ENCODE results near the gene CCNK. TPM values are rescaled to one million over a fixed set of nuclear protein-coding genes. Genes with fewer than 3 reads are reported as not detected.

CCNK gene
- total and polyA plus RNA-seq, 2 of the 13 experiments (the other 11 are each of a cell fraction or from before 2014, with no cell fraction given), result 4.9 to 9.7 TPM

DNA sequence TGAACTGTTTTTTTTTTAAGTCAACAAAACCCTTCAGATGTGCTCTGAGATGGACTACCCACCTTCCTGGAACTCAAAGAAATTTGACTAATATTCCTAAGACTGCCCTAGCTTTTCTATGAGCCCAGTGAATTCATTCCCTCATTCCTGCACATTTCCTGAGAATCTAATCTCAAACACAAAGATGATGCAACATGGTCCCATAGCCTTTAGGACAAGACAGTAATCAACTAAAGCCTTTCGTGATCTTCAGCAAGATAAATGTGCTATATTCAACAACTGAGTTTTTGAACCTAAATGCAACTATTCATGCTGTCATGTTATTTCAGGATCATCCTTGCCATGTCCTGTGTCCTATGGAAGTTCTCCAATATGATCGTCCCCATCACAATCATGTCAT, 5.5 kb upstream of the CCNK start:
- H2AFZ ChIP-seq (ENCODE audit: low read length), result no peak overlapping the region
- BruUV-seq (replicated peaks), result no TSS peak
- no peak overlapping the region for H3K9ac ChIP-seq (ENCODE audit: insufficient read depth, low read depth, low read length)
- H3K27me3 ChIP-seq (ENCODE audit: control insufficient read depth in 1 of 2, insufficient read depth in 2 of 2, low read length in 2 of 2), result no peaks in the 10 kb centered on the region; a peak in 1 of 5 replicates
- no peaks in the 10 kb centered on the region for H3K9me3 ChIP-seq (ENCODE audit: low read length)
- ATAC-seq, result no peak
- peaks cover 18% of the 10 kb centered on the region for H4K20me1 ChIP-seq (ENCODE audit: insufficient read depth, low read length)
- peak; percentile 49 for FAIRE-seq
- H3K4me3 ChIP-seq (replicated peaks in 1 of 3; ENCODE audit: insufficient read depth in 1 of 3, low read depth in 2 of 3, low read length in 3 of 3), result no peak overlapping the region
- peaks cover 95% of the 10 kb centered on the region for H3K79me2 ChIP-seq (ENCODE audit: insufficient read depth, low read length)
- H3K36me3 ChIP-seq (replicated peaks in 1 of 2; ENCODE audit: control insufficient read depth in 1 of 2, insufficient read depth in 2 of 2, low read length in 2 of 2), result no peaks in the 10 kb centered on the region
- POLR2A ChIA-PET, result no interaction called here
- H3K27ac ChIP-seq (ENCODE audit: extremely low read length, insufficient read depth, low read length), result peak overlapping the region; percentile 31
- in situ Hi-C loops (cut with HindIII; ENCODE audit: extremely low pct_ligation_motif_present, low pct_unique_long_range_greater_than_20kb), result no loop called here
- 100% methylated on average over 2 of the region's 2 CpGs for WGBS (ENCODE audit: low lambda C conversion rate)
- no peak overlapping the region; the same call in 1 of the 2 replicates for H3K4me2 ChIP-seq (ENCODE audit: low read depth, low read length)
- intact Hi-C loops (cut with micrococcal nuclease; ENCODE audit: unreplicated experiment), result loop anchor here (5.0 kb wide), 1 partner anchor 578 kb away; no protein-coding TSS in a partner anchor
- H3K4me1 ChIP-seq (ENCODE audit: insufficient read depth, low read length), result peaks cover 36% of the 10 kb centered on the region
- TF ChIP-seq, protein P1, sequence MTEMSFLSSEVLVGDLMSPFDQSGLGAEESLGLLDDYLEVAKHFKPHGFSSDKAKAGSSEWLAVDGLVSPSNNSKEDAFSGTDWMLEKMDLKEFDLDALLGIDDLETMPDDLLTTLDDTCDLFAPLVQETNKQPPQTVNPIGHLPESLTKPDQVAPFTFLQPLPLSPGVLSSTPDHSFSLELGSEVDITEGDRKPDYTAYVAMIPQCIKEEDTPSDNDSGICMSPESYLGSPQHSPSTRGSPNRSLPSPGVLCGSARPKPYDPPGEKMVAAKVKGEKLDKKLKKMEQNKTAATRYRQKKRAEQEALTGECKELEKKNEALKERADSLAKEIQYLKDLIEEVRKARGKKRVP (CRISPR knock-in tag; IDR thresholded peaks at IDR 0.05), result peak in 1 of 2 experiments; percentile 65; a peak in 2 of 4 replicates
- TF ChIP-seq ZNF17 (CRISPR knock-in tag; IDR thresholded peaks at IDR 0.05) (no peak), CEBPB (IDR thresholded peaks at IDR 0.05; ENCODE audit: borderline replicate concordance, low read depth, low read length) (peak; percentile 40; the same call in 1 of the 2 replicates), HIVEP1 (CRISPR knock-in tag; IDR thresholded peaks at IDR 0.05) (no peak), TOPORS (CRISPR knock-in tag; IDR thresholded peaks at IDR 0.05) (no peak), CEBPG (CRISPR knock-in tag; IDR thresholded peaks at IDR 0.05) (peak; percentile 78)
- DNase-seq (ENCODE audit: low spot score), result no peak
- CTCF ChIA-PET (ENCODE audit: low intra/inter-chr PET ratio, low total read pairs), result no interaction called here

DNA sequence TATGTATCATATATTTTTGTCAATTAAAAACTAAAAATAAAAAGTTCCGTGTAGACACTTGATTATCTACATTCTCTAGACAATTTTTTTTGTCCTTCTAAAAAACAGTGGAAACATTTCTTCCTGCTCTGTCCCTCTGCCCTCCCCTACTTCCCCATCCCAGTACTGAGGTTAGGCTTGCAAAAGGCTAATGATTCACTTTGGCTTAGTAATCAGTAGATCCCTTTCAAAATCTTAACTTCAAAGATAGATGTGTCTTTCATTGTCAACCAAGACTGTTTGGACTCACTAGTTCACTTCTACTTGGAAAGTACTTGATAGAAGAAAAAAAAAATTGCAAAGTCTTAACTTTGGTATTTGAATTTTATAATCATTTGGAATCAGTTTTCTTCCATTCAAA, 4.3 kb upstream of the CCNK start:
- ChIA-PET POLR2A (no interaction called here), CTCF (ENCODE audit: low intra/inter-chr PET ratio, low total read pairs) (no interaction called here)
- ATAC-seq (no peak), FAIRE-seq (peak; percentile 71), DNase-seq (ENCODE audit: low spot score) (no peak)
- Histone ChIP-seq H3K4me3 (replicated peaks in 1 of 3; ENCODE audit: insufficient read depth in 1 of 3, low read depth in 2 of 3, low read length in 3 of 3) (no peak overlapping the region), H3K9me3 (ENCODE audit: low read length) (no peaks in the 10 kb centered on the region), H3K4me2 (ENCODE audit: low read depth, low read length) (peak overlapping the region; percentile 10; the same call in 1 of the 2 replicates), H3K4me1 (ENCODE audit: insufficient read depth, low read length) (peaks cover 36% of the 10 kb centered on the region), H3K27me3 (ENCODE audit: control insufficient read depth in 1 of 2, insufficient read depth in 2 of 2, low read length in 2 of 2) (no peaks in the 10 kb centered on the region; a peak in 1 of 5 replicates), H3K79me2 (ENCODE audit: insufficient read depth, low read length) (peaks cover 89% of the 10 kb centered on the region), H4K20me1 (ENCODE audit: insufficient read depth, low read length) (peaks cover 21% of the 10 kb centered on the region), H3K27ac (ENCODE audit: extremely low read length, insufficient read depth, low read length) (no peak overlapping the region), H3K36me3 (replicated peaks in 1 of 2; ENCODE audit: control insufficient read depth in 1 of 2, insufficient read depth in 2 of 2, low read length in 2 of 2) (no peaks in the 10 kb centered on the region), H3K9ac (ENCODE audit: insufficient read depth, low read depth, low read length) (no peak overlapping the region), H2AFZ (ENCODE audit: low read length) (no peak overlapping the region)
- in situ Hi-C loops (cut with HindIII; ENCODE audit: extremely low pct_ligation_motif_present, low pct_unique_long_range_greater_than_20kb), result no loop called here
- no TSS peak for BruUV-seq (replicated peaks)
- TF ChIP-seq ZNF484 (CRISPR knock-in tag; IDR thresholded peaks at IDR 0.05; ENCODE audit: borderline replicate concordance, low read depth) (no peak), ZBTB20 (CRISPR knock-in tag; IDR thresholded peaks at IDR 0.05; ENCODE audit: borderline replicate concordance, low read depth) (no peak), ZNF256 (CRISPR knock-in tag; conservative IDR thresholded peaks at IDR 0.05) (no peak), ZNF547 (CRISPR knock-in tag; IDR thresholded peaks at IDR 0.05) (no peak), ZNF572 (CRISPR knock-in tag; IDR thresholded peaks at IDR 0.05) (no peak), TEAD2 (CRISPR knock-in tag; IDR thresholded peaks at IDR 0.05) (no peak)
- 40% methylated on average over 1 of the region's 1 CpG for WGBS (ENCODE audit: low lambda C conversion rate)
- intact Hi-C loops (cut with micrococcal nuclease; ENCODE audit: unreplicated experiment), result loop anchor here (5.0 kb wide), 1 partner anchor 580 kb away; no protein-coding TSS in a partner anchor

All from HepG2 (cell line).